Measurements from ENCODE around the gene VANGL1. TPM values are rescaled to one million over a fixed set of nuclear protein-coding genes. Genes with fewer than 3 reads are reported as not detected.

VANGL1 gene
- total RNA-seq, 2 experiments from 2014 or later, result 1.1 to 1.8 TPM

DNA sequence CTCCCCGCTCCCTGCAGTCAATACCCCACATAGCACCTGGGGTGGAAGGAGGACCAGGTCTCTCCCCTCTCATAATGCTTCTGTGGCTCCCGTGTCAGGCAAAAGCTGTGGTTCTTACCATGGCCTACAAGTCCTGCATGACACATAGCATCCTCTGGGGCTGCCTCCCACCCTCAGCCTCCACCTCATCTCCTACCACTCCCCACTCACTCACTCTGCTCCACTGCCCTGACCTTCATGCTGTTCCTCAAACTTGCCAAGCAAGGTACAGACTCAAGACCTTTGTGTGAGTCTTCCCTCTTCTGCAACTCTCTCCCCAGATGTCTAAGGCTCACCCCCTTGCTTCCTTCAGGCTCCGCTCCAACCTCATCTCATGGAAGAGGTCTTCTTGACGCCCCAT is 28.0 kb upstream of the VANGL1 start:
- intact Hi-C loops (cut with DNase I, micrococcal nuclease), result no loop called here

DNA sequence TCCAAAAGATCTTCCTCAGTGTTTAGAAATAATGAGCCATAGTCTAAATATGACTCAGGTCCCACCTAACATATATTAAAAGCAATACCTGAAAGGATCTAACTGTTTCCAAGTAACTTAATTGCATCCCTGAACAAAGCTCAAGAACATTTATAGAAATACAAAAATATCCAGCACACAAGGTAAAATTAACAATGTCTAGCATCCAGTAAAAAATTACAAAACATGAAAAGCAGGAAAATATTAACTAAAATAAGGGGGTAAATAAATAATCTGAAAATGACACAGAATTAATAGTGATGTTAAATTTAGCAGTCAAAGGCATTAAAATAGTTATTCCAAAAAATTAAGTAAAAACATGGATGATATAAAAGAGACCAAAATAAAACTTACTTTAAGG is 21.3 kb upstream of the VANGL1 start:
- no peaks in the 10 kb centered on the region for H3K4me1 Mint-ChIP-seq (ENCODE audit: low read depth)
- H3K27me3 ChIP-seq (ENCODE audit: control insufficient read depth in 1 of 2, insufficient read depth in 2 of 2, low read length in 2 of 2), result peaks cover 0 to 7% of the 10 kb centered on the region in 2 experiments
- H3K9me3 Mint-ChIP-seq, result peaks cover 19% of the 10 kb centered on the region
- H3K27me3 Mint-ChIP-seq, result peaks cover 5% of the 10 kb centered on the region
- no peak for ATAC-seq (ENCODE audit: poor library complexity)
- peaks cover 13 to 19% of the 10 kb centered on the region in 2 experiments for H3K9me3 ChIP-seq (ENCODE audit: control insufficient read depth in 1 of 2, insufficient read depth in 1 of 2, low read length in 2 of 2)
- TF ChIP-seq, protein P1, sequence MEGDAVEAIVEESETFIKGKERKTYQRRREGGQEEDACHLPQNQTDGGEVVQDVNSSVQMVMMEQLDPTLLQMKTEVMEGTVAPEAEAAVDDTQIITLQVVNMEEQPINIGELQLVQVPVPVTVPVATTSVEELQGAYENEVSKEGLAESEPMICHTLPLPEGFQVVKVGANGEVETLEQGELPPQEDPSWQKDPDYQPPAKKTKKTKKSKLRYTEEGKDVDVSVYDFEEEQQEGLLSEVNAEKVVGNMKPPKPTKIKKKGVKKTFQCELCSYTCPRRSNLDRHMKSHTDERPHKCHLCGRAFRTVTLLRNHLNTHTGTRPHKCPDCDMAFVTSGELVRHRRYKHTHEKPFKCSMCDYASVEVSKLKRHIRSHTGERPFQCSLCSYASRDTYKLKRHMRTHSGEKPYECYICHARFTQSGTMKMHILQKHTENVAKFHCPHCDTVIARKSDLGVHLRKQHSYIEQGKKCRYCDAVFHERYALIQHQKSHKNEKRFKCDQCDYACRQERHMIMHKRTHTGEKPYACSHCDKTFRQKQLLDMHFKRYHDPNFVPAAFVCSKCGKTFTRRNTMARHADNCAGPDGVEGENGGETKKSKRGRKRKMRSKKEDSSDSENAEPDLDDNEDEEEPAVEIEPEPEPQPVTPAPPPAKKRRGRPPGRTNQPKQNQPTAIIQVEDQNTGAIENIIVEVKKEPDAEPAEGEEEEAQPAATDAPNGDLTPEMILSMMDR (IDR thresholded peaks at IDR 0.05), result no peak
- H3K27ac ChIP-seq (ENCODE audit: low read depth in 1 of 2, low read length in 2 of 2), result no peak overlapping the region
- no peak overlapping the region for H3K4me3 ChIP-seq (ENCODE audit: low read length)
- H3K36me3 Mint-ChIP-seq (ENCODE audit: low read depth), result no peaks in the 10 kb centered on the region
- no peaks in the 10 kb centered on the region for H3K4me1 ChIP-seq (ENCODE audit: insufficient read depth, low read length)
- intact Hi-C loops (cut with DNase I, micrococcal nuclease), result no loop called here
- no peak overlapping the region for H3K4me3 Mint-ChIP-seq
- ChIA-PET CTCF (no interaction called here), POLR2A (no interaction called here)
- H3K27ac Mint-ChIP-seq, result no peak overlapping the region
- H3K36me3 ChIP-seq (ENCODE audit: insufficient read depth, low read length), result no peaks in the 10 kb centered on the region
- DNase-seq, result no peak

More for the DNA sequence above, 28.0 kb upstream of the VANGL1 start:
- H3K4me1 ChIP-seq (ENCODE audit: insufficient read depth, low read length), result no peaks in the 10 kb centered on the region
- Mint-ChIP-seq H3K4me1 (ENCODE audit: low read depth) (no peaks in the 10 kb centered on the region), H3K27ac (no peak overlapping the region), H3K36me3 (ENCODE audit: low read depth) (no peaks in the 10 kb centered on the region), H3K9me3 (no peaks in the 10 kb centered on the region), H3K27me3 (peaks cover 6% of the 10 kb centered on the region), H3K4me3 (no peak overlapping the region)
- DNase-seq (no peak), ATAC-seq (ENCODE audit: poor library complexity) (no peak)
- ChIA-PET CTCF (no interaction called here), POLR2A (no interaction called here)
- TF ChIP-seq, protein P1 (IDR thresholded peaks at IDR 0.05), result no peak
- H3K4me3 ChIP-seq (ENCODE audit: low read length), result no peak overlapping the region
- peaks cover 4 to 9% of the 10 kb centered on the region in 2 experiments for H3K27me3 ChIP-seq (ENCODE audit: control insufficient read depth in 1 of 2, insufficient read depth in 2 of 2, low read length in 2 of 2)
- no peaks in the 10 kb centered on the region for H3K9me3 ChIP-seq (ENCODE audit: control insufficient read depth in 1 of 2, insufficient read depth in 1 of 2, low read length in 2 of 2)
- H3K27ac ChIP-seq (ENCODE audit: low read depth in 1 of 2, low read length in 2 of 2), result no peak overlapping the region
- no peaks in the 10 kb centered on the region for H3K36me3 ChIP-seq (ENCODE audit: insufficient read depth, low read length)

DNA sequence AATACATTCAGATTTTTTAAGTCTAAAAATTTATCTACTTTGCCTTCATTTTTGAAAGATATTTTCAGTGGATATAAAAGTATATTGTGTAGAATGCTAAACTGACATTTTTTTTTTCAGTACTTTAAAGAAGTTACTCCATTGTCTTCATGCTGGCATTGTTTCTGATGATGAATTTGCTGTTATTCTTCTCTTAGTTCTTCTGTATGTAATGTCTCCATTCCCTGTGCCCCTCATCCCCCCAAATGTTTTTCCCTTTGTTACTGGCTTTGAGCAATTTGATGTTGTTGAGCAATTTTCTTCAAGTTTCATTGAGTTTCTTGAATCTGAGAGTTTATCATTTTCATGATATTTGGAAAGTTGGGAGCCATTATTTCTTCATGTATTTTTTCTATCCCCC is 20.8 kb upstream of the VANGL1 start:
- intact Hi-C loops (cut with DNase I, micrococcal nuclease), result no loop called here
- Histone ChIP-seq H3K4me1 (ENCODE audit: insufficient read depth, low read length) (no peaks in the 10 kb centered on the region), H3K4me3 (ENCODE audit: low read length) (no peak overlapping the region), H3K27me3 (ENCODE audit: control insufficient read depth in 1 of 2, insufficient read depth in 2 of 2, low read length in 2 of 2) (peaks cover 0 to 5% of the 10 kb centered on the region in 2 experiments), H3K27ac (ENCODE audit: low read depth in 1 of 2, low read length in 2 of 2) (no peak overlapping the region), H3K9me3 (ENCODE audit: control insufficient read depth in 1 of 2, insufficient read depth in 1 of 2, low read length in 2 of 2) (peaks cover 13 to 19% of the 10 kb centered on the region in 2 experiments), H3K36me3 (ENCODE audit: insufficient read depth, low read length) (no peaks in the 10 kb centered on the region)
- ATAC-seq (ENCODE audit: poor library complexity) (no peak), DNase-seq (no peak)
- Mint-ChIP-seq H3K27me3 (peaks cover 5% of the 10 kb centered on the region), H3K4me3 (no peak overlapping the region), H3K27ac (no peak overlapping the region), H3K9me3 (peaks cover 19% of the 10 kb centered on the region), H3K4me1 (ENCODE audit: low read depth) (no peaks in the 10 kb centered on the region), H3K36me3 (ENCODE audit: low read depth) (no peaks in the 10 kb centered on the region)
- TF ChIP-seq, protein P1 (IDR thresholded peaks at IDR 0.05), result no peak
- CTCF ChIA-PET, result no interaction called here
- POLR2A ChIA-PET, result no interaction called here

All from CD4-positive, alpha-beta T cell (primary cell).